ENCODE data around the gene CYTIP. TPM values are rescaled to one million over a fixed set of nuclear protein-coding genes. Genes with fewer than 3 reads are reported as not detected.

The CYTIP gene
- total RNA-seq, 2 donors from 2014 or later, result 0.31 TPM; not detected in 1

GRCh38 chr2:157488877-157489276 is 45.0 kb upstream of the CYTIP start:
- H3K4me1 Mint-ChIP-seq, result peaks cover 5% of the 10 kb centered on the region
- peak; percentile 45 for DNase-seq
- no peaks in the 10 kb centered on the region for H3K27me3 ChIP-seq (ENCODE audit: control insufficient read depth, insufficient read depth, low read length, poor library complexity, severe bottlenecking)
- no peak overlapping the region for H3K4me3 ChIP-seq (ENCODE audit: low read length)
- TF ChIP-seq, protein P1, sequence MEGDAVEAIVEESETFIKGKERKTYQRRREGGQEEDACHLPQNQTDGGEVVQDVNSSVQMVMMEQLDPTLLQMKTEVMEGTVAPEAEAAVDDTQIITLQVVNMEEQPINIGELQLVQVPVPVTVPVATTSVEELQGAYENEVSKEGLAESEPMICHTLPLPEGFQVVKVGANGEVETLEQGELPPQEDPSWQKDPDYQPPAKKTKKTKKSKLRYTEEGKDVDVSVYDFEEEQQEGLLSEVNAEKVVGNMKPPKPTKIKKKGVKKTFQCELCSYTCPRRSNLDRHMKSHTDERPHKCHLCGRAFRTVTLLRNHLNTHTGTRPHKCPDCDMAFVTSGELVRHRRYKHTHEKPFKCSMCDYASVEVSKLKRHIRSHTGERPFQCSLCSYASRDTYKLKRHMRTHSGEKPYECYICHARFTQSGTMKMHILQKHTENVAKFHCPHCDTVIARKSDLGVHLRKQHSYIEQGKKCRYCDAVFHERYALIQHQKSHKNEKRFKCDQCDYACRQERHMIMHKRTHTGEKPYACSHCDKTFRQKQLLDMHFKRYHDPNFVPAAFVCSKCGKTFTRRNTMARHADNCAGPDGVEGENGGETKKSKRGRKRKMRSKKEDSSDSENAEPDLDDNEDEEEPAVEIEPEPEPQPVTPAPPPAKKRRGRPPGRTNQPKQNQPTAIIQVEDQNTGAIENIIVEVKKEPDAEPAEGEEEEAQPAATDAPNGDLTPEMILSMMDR (conservative IDR thresholded peaks at IDR 0.05), result no peak
- no peak overlapping the region for H3K9ac ChIP-seq (ENCODE audit: extremely low read depth, low read length, poor library complexity, severe bottlenecking)
- no peaks in the 10 kb centered on the region for H3K36me3 Mint-ChIP-seq (ENCODE audit: low read depth)
- no peak overlapping the region for H3K4me3 Mint-ChIP-seq
- H3K27ac Mint-ChIP-seq, result no peak overlapping the region
- WGBS, 2 experiments (ENCODE audit: insufficient coverage in 1 of 2, insufficient read length in 1 of 2), result 85% methylated on average over 3 of the region's 3 CpGs; no CpG with 5 or more reads in 1 of the 2 experiments
- H3K9me3 ChIP-seq (ENCODE audit: control insufficient read depth, low read length), result no peaks in the 10 kb centered on the region
- no peaks in the 10 kb centered on the region for H3K36me3 ChIP-seq (ENCODE audit: control insufficient read depth, insufficient read depth, low read length)
- peaks cover 9% of the 10 kb centered on the region for H3K4me1 ChIP-seq (ENCODE audit: control insufficient read depth, insufficient read depth, low read length)
- H3K27me3 Mint-ChIP-seq (ENCODE audit: insufficient read depth), result peaks cover 3% of the 10 kb centered on the region
- no peaks in the 10 kb centered on the region for H3K9me3 Mint-ChIP-seq
- H3K27ac ChIP-seq (ENCODE audit: low read depth, low read length), result no peak overlapping the region

DNA sequence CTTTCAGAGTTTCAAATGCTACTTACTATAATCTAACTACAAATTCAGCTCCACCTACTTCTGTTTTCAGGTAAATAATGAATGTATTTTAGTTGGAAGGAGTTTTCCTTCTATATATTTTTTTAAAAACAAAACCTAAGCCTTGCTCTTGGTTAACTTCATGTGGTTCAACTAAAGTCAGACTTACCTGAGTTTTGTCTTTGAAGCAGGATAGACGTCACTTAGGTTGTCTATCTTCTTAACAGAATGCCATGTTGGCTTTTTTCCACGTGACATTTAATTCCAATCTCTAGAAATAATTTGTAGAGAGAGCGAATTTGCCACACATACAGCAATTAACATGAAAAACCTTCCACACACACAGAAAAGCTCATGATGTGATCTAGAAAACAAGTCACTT is 43.9 kb upstream of the CYTIP start:
- no peaks in the 10 kb centered on the region for H3K36me3 Mint-ChIP-seq (ENCODE audit: low read depth)

DNA sequence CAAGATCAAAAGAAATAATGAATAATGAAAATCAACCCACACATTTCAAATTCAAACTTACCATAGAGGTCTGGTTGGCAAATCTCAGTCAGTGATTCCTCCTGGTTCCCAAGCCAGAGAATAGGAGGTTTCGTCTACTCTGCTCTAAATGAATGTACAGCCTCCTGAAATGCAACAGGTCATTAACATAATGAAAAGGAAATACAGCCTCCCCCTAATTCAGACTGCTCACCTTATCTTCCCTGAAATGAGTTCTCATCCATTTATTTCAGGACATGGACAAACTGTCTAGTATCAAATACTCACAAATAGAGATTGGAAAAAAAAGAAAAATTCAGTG is 43.4 kb upstream of the CYTIP start:
- TF ChIP-seq, protein P1 (conservative IDR thresholded peaks at IDR 0.05), result no peak
- DNase-seq, result no peak
- H3K9me3 ChIP-seq (ENCODE audit: control insufficient read depth, low read length), result no peaks in the 10 kb centered on the region
- whole genome bisulfite sequencing, 2 experiments (ENCODE audit: insufficient coverage in 1 of 2, insufficient read length in 1 of 2), result 92% methylated on average over 1 of the region's 1 CpG; no CpG with 5 or more reads in 1 of the 2 experiments
- no peaks in the 10 kb centered on the region for H3K36me3 ChIP-seq (ENCODE audit: control insufficient read depth, insufficient read depth, low read length)
- Mint-ChIP-seq H3K4me3 (no peak overlapping the region), H3K27ac (no peak overlapping the region), H3K27me3 (ENCODE audit: insufficient read depth) (peaks cover 1% of the 10 kb centered on the region), H3K9me3 (no peaks in the 10 kb centered on the region), H3K36me3 (ENCODE audit: low read depth) (no peaks in the 10 kb centered on the region), H3K4me1 (peaks cover 5% of the 10 kb centered on the region)
- H3K9ac ChIP-seq (ENCODE audit: extremely low read depth, low read length, poor library complexity, severe bottlenecking), result no peak overlapping the region
- peaks cover 9% of the 10 kb centered on the region for H3K4me1 ChIP-seq (ENCODE audit: control insufficient read depth, insufficient read depth, low read length)
- H3K27me3 ChIP-seq (ENCODE audit: control insufficient read depth, insufficient read depth, low read length, poor library complexity, severe bottlenecking), result no peaks in the 10 kb centered on the region
- no peak overlapping the region for H3K27ac ChIP-seq (ENCODE audit: low read depth, low read length)
- H3K4me3 ChIP-seq (ENCODE audit: low read length), result no peak overlapping the region

More for the DNA sequence above, 43.9 kb upstream of the CYTIP start:
- H3K9ac ChIP-seq (ENCODE audit: extremely low read depth, low read length, poor library complexity, severe bottlenecking), result no peak overlapping the region
- H3K36me3 ChIP-seq (ENCODE audit: control insufficient read depth, insufficient read depth, low read length), result no peaks in the 10 kb centered on the region
- Mint-ChIP-seq H3K9me3 (no peaks in the 10 kb centered on the region), H3K4me1 (peaks cover 5% of the 10 kb centered on the region), H3K27me3 (ENCODE audit: insufficient read depth) (peaks cover 3% of the 10 kb centered on the region), H3K4me3 (no peak overlapping the region), H3K27ac (no peak overlapping the region)
- H3K27me3 ChIP-seq (ENCODE audit: control insufficient read depth, insufficient read depth, low read length, poor library complexity, severe bottlenecking), result no peaks in the 10 kb centered on the region
- TF ChIP-seq, protein P1 (conservative IDR thresholded peaks at IDR 0.05), result no peak
- 97 to 100% methylated on average over 1 to 3 of the region's 3 CpGs for WGBS, 2 experiments (ENCODE audit: insufficient coverage in 1 of 2, insufficient read length in 1 of 2)
- no peak overlapping the region for H3K4me3 ChIP-seq (ENCODE audit: low read length)
- no peak for DNase-seq
- peaks cover 9% of the 10 kb centered on the region for H3K4me1 ChIP-seq (ENCODE audit: control insufficient read depth, insufficient read depth, low read length)
- no peak overlapping the region for H3K27ac ChIP-seq (ENCODE audit: low read depth, low read length)
- H3K9me3 ChIP-seq (ENCODE audit: control insufficient read depth, low read length), result no peaks in the 10 kb centered on the region

All from endodermal cell (in vitro differentiated cells).